WTC11 (cell line): ENCODE data around the gene EIF4G1. TPM values are rescaled to one million over a fixed set of nuclear protein-coding genes. Genes with fewer than 3 reads are reported as not detected.

Source experiments
- ATAC-seq: fragments of 200-7000 bp; cut with Tn5 transposase; 2 replicates; pipeline ENCODE4 v1.10.0; 2021; ENCODE audit warnings: mild to moderate bottlenecking, moderate library complexity
- CTCF ChIA-PET: fragments of 300-600 bp; sonication (Branson Sonifier 250); formaldehyde crosslinking; loops from one replicate; lab custom pipeline; 2021; ENCODE audit warnings: antibody characterized with exemption; lab: Charles Lee
- POLR2A ChIA-PET: fragments of 350-600 bp; sonication (Branson Sonifier 250); formaldehyde crosslinking; loops from one replicate; lab custom pipeline; 2021; ENCODE audit warnings: antibody characterized with exemption; lab: Charles Lee
- DNase-seq: peaks from one replicate; pipeline ENCODE4 v3.0.0; 2021; ENCODE audit warnings: low spot score
- H3K27ac Mint-ChIP-seq: 2 replicates; pipeline ENCODE4 v1.8.0; 2021; ENCODE audit warnings: mixed read lengths
- H3K27me3 Mint-ChIP-seq: 2 replicates; pipeline ENCODE4 v1.8.0; 2021; ENCODE audit warnings: low read depth, mild to moderate bottlenecking, moderate library complexity, mixed read lengths
- H3K36me3 Mint-ChIP-seq: 2 replicates; pipeline ENCODE4 v1.8.0; 2021; ENCODE audit warnings: mixed read lengths
- H3K4me1 Mint-ChIP-seq: 2 replicates; pipeline ENCODE4 v1.8.0; 2022; ENCODE audit warnings: mixed read lengths
- H3K4me3 Mint-ChIP-seq: 2 replicates; pipeline ENCODE4 v1.8.0; 2021; ENCODE audit warnings: mild to moderate bottlenecking, moderate library complexity, mixed read lengths
- H3K9me3 Mint-ChIP-seq: 2 replicates; pipeline ENCODE4 v1.8.0; 2021; ENCODE audit warnings: mixed read lengths
- CREB1 ChIP-seq: sonication (generic); formaldehyde crosslinking; IDR thresholded peaks from 2 replicates; pipeline ENCODE4 v1.8.0; 2023; ENCODE audit warnings: mild to moderate bottlenecking, missing genetic modification reagents
- EMX1 ChIP-seq: fragments of 250-450 bp; sonication (Bioruptor Pico); IDR thresholded peaks from 2 replicates; pipeline ENCODE4 v1.8.0; 2021; ENCODE audit warnings: mild to moderate bottlenecking
- FOXJ3 ChIP-seq: sonication (generic); formaldehyde crosslinking; IDR thresholded peaks from 2 replicates; pipeline ENCODE4 v1.9.0; 2021; ENCODE audit warnings: missing genetic modification reagents, mild to moderate bottlenecking, borderline replicate concordance
- FOXP1 ChIP-seq: sonication (generic); formaldehyde crosslinking; IDR thresholded peaks from 2 replicates; pipeline ENCODE4 v1.8.0; 2022; ENCODE audit warnings: missing genetic modification reagents, mild to moderate bottlenecking, moderate library complexity, borderline replicate concordance
- GRHL2 ChIP-seq: fragments of 250-450 bp; sonication (Bioruptor Pico); IDR thresholded peaks from 2 replicates; pipeline ENCODE4 v1.8.0; 2022; ENCODE audit warnings: mild to moderate bottlenecking, moderate library complexity; ENCODE audit not compliant: insufficient replicate concordance, severe bottlenecking
- HMGA2 ChIP-seq: fragments of 250-450 bp; sonication (Bioruptor Pico); IDR thresholded peaks from 2 replicates; pipeline ENCODE4 v1.4.0; 2021; ENCODE audit warnings: mild to moderate bottlenecking, moderate library complexity
- RORB ChIP-seq: fragments of 250-450 bp; sonication (Bioruptor Pico); IDR thresholded peaks from 2 replicates; pipeline ENCODE4 v1.9.0; 2021; ENCODE audit warnings: mild to moderate bottlenecking
- SMAD4 ChIP-seq: sonication (generic); formaldehyde crosslinking; IDR thresholded peaks from 2 replicates; pipeline ENCODE4 v1.8.0; 2022; ENCODE audit warnings: mild to moderate bottlenecking, missing genetic modification reagents
- TEAD4 ChIP-seq: sonication (generic); formaldehyde crosslinking; IDR thresholded peaks from 2 replicates; pipeline ENCODE4 v1.8.0; 2022; ENCODE audit warnings: mild to moderate bottlenecking, missing genetic modification reagents
- USF1 ChIP-seq: sonication (generic); formaldehyde crosslinking; IDR thresholded peaks from 2 replicates; pipeline ENCODE4 v1.8.0; 2022; ENCODE audit warnings: mild to moderate bottlenecking, missing genetic modification reagents
- USF2 ChIP-seq: sonication (generic); formaldehyde crosslinking; IDR thresholded peaks from 2 replicates; pipeline ENCODE4 v1.8.1; 2023; ENCODE audit warnings: mild to moderate bottlenecking, missing genetic modification reagents, moderate library complexity
- ZBTB21 ChIP-seq: sonication (generic); formaldehyde crosslinking; IDR thresholded peaks from 2 replicates; pipeline ENCODE4 v1.8.1; 2023; ENCODE audit warnings: mild to moderate bottlenecking, missing genetic modification reagents, borderline replicate concordance
- ZNF423 ChIP-seq: fragments of 250-450 bp; sonication (Bioruptor Pico); IDR thresholded peaks from 2 replicates; pipeline ENCODE4 v2.1.2; 2022; ENCODE audit warnings: mild to moderate bottlenecking, moderate library complexity
- ZNF425 ChIP-seq: fragments of 250-450 bp; sonication (Bioruptor Pico); conservative IDR thresholded peaks from 2 replicates; pipeline ENCODE4 v1.9.0; 2021; ENCODE audit warnings: mild to moderate bottlenecking
- ZNF671 ChIP-seq: fragments of 250-450 bp; sonication (Bioruptor Pico); IDR thresholded peaks from 2 replicates; pipeline ENCODE4 v1.8.0; 2021; ENCODE audit warnings: mild to moderate bottlenecking
- total RNA-seq: library from RNA; stranded (reverse); gene quantifications from 3 replicates; pipeline ENCODE4 v1.2.3, GENCODE V29; 2021
- TF ChIP-seq, protein P1 (sequence below): sonication (generic); formaldehyde crosslinking; IDR thresholded peaks from 2 replicates; pipeline ENCODE4 v1.8.1; 2023; ENCODE audit warnings: mild to moderate bottlenecking, missing genetic modification reagents, moderate library complexity
- TF ChIP-seq, protein P2 (sequence below): sonication (generic); formaldehyde crosslinking; conservative IDR thresholded peaks from 2 replicates; pipeline ENCODE4 v1.8.1; 2022; ENCODE audit warnings: mild to moderate bottlenecking, missing genetic modification reagents

Gene EIF4G1
- total RNA-seq, 1 experiment from 2014 or later, result 557 TPM

GRCh38 chr3:184344579-184345316, 30.3 kb downstream of the EIF4G1 start:
- H3K27me3 Mint-ChIP-seq, result no peaks in the 10 kb centered on the region
- POLR2A ChIA-PET, result interaction anchor here (0.5 to 1.1 kb wide), 4 partner anchors 8 to 73 kb away, joined by 3 to 4 read pairs (median 3); partner anchors contain the start of genes CLCN2, FAM131A and POLR2H
- CTCF ChIA-PET, result interaction anchor here (0.6 to 2.9 kb wide), 21 partner anchors 7 to 433 kb away, joined by 3 to 20 read pairs (median 4); partner anchors contain the start of genes EEF1AKMT4, EPHB3 and FAM131A
- peaks cover 15% of the 10 kb centered on the region; the same call in 1 of the 2 replicates for H3K36me3 Mint-ChIP-seq
- no peak overlapping the region for H3K27ac Mint-ChIP-seq
- H3K4me3 Mint-ChIP-seq, result no peak overlapping the region
- DNase-seq (no peak), ATAC-seq (no peak)
- no peak for TF ChIP-seq CREB1 (CRISPR knock-in tag)
- no peak for TF ChIP-seq HMGA2 (CRISPR knock-in tag)
- TF ChIP-seq SMAD4 (CRISPR knock-in tag), result no peak
- TF ChIP-seq RORB (CRISPR knock-in tag), result no peak
- TF ChIP-seq ZNF425, result no peak
- TF ChIP-seq TEAD4 (CRISPR knock-in tag), result no peak
- TF ChIP-seq, protein P1, sequence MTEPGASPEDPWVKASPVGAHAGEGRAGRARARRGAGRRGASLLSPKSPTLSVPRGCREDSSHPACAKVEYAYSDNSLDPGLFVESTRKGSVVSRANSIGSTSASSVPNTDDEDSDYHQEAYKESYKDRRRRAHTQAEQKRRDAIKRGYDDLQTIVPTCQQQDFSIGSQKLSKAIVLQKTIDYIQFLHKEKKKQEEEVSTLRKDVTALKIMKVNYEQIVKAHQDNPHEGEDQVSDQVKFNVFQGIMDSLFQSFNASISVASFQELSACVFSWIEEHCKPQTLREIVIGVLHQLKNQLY (CRISPR knock-in tag), result no peak
- H3K4me1 Mint-ChIP-seq, result peaks cover 18% of the 10 kb centered on the region
- no peaks in the 10 kb centered on the region for H3K9me3 Mint-ChIP-seq

GRCh38 chr3:184345317-184346144, 31.1 kb downstream of the EIF4G1 start:
- no peak for TF ChIP-seq FOXJ3
- 0 out of 2 replicates have a peak, but pooled peaks have one; percentile 27 for TF ChIP-seq FOXP1 (CRISPR knock-in tag)
- TF ChIP-seq GRHL2 (CRISPR knock-in tag), result no peak
- 0 out of 2 replicates have a peak, but pooled peaks have one; percentile 19 for TF ChIP-seq ZNF423
- peak; percentile 53 for TF ChIP-seq USF2
- TF ChIP-seq USF1, result peak; percentile 73; the same call in 1 of the 2 replicates
- DNase-seq, result peak; percentile 73
- Mint-ChIP-seq H3K4me3 (no peak overlapping the region; the same call in 1 of the 2 replicates), H3K4me1 (peaks cover 16% of the 10 kb centered on the region), H3K27ac (peak overlapping the region; percentile 78), H3K27me3 (no peaks in the 10 kb centered on the region), H3K9me3 (no peaks in the 10 kb centered on the region), H3K36me3 (peaks cover 14% of the 10 kb centered on the region; the same call in 1 of the 2 replicates)
- ChIA-PET CTCF (interaction anchor here (0.5 to 2.9 kb wide), 25 partner anchors 8 to 1460 kb away, joined by 3 to 20 read pairs (median 4); partner anchors contain the start of genes EEF1AKMT4, EPHB3 and FAM131A), POLR2A (interaction anchor here (0.5 to 1.1 kb wide), 6 partner anchors 9 to 168 kb away, joined by 3 to 4 read pairs (median 3); partner anchors contain the start of genes CLCN2, FAM131A and POLR2H)
- peak; percentile 92 for ATAC-seq

DNA sequence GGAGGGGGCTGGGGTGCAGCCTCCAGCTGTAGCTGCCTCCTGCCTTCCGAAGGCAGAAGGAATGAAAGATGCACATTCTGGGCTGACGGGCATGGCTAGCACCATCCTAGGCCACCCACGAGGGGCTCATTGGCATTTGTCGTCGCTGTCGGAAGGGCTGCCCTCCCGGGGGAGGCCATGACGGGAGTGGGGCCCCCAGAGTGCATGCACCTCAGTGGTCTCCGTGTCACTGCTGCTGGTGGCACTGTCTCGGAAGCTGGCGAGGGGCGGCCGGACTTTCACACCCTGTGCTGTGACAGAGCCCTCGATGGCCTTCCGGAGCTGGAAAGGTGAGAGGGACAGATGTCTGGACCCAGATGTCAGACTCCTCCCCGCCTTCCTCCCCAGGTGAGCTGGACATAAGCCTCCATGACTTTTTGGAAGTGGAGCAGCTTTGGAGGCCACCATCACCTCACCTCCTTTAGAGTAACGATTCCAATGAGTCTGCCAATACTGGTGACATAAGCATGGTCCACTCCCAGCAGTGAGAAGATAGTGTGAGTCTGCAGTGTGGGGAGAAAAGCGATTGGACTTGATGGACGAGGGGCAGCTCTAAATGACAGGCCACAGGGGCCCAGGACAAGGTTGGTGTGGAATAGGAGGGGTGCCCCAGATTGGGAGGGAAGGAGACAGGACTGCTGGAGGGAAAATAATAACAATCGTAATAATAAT, 32.2 kb downstream of the EIF4G1 start:
- Mint-ChIP-seq H3K36me3 (peaks cover 8% of the 10 kb centered on the region; the same call in 1 of the 2 replicates), H3K27me3 (no peaks in the 10 kb centered on the region), H3K4me1 (peaks cover 16% of the 10 kb centered on the region), H3K27ac (no peak overlapping the region), H3K9me3 (no peaks in the 10 kb centered on the region), H3K4me3 (no peak overlapping the region)
- no peak for ATAC-seq
- POLR2A ChIA-PET, result no interaction called here
- DNase-seq, result no peak
- CTCF ChIA-PET, result interaction anchor here (0.6 to 2.9 kb wide), 5 partner anchors 9 to 167 kb away, joined by 4 to 20 read pairs (median 11); partner anchors contain the start of gene FAM131A
- TF ChIP-seq FOXP1 (CRISPR knock-in tag) (no peak), EMX1 (CRISPR knock-in tag) (no peak), SMAD4 (CRISPR knock-in tag) (no peak), ZBTB21 (CRISPR knock-in tag) (no peak), ZNF671 (no peak)
- TF ChIP-seq, protein P2, sequence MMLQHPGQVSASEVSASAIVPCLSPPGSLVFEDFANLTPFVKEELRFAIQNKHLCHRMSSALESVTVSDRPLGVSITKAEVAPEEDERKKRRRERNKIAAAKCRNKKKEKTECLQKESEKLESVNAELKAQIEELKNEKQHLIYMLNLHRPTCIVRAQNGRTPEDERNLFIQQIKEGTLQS (CRISPR knock-in tag), result no peak
